GM12878 (cell line): ENCODE results near the gene TTC23L. TPM values are rescaled to one million over a fixed set of nuclear protein-coding genes. Genes with fewer than 3 reads are reported as not detected.

Experiments
- ATAC-seq: fragments of 200-7000 bp; cut with Tn5 transposase; 3 replicates; pipeline ENCODE4 v1.9.1; 2020; ENCODE audit warnings: mild to moderate bottlenecking, moderate library complexity
- BruUV-seq: library from RNA; stranded (reverse); fragments of 400-500 nt; replicated peaks from 2 replicates; lab custom pipeline; 2021; lab: Mats Ljungman, UMichigan
- CTCF ChIA-PET: fragments of 300-600 bp; sonication (Branson Sonifier 250); formaldehyde crosslinking; extraction: SDS; loops from one replicate; lab custom pipeline; 2021; ENCODE audit warnings: inconsistent platforms; lab: Yijun Ruan, JAX
- POLR2A ChIA-PET: fragments of 350-600 bp; formaldehyde crosslinking; extraction: SDS; loops from one replicate; lab custom pipeline; 2021; ENCODE audit warnings: inconsistent platforms; lab: Charles Lee
- RAD21 ChIA-PET: fragments of 300-600 bp; sonication (Branson Sonifier 250); formaldehyde crosslinking; loops from one replicate; lab custom pipeline; 2023; ENCODE audit warnings: antibody characterized with exemption; ENCODE audit not compliant: unreplicated experiment; lab: Charles Lee
- SMC1A ChIA-PET: fragments of 300-600 bp; sonication (Branson Sonifier 250); formaldehyde crosslinking; loops from one replicate; lab custom pipeline; 2023; ENCODE audit not compliant: unreplicated experiment, uncharacterized antibody; lab: Charles Lee
- DNase-seq: peaks from one replicate; pipeline ENCODE4 v3.0.0-alpha.2; 2011; ENCODE audit warnings: low read depth, low spot score
- FAIRE-seq: peaks from 3 replicates; lab custom pipeline; 2011; peaks lifted over from hg19 to GRCh38; lab: Jason Lieb, UNC
- H2AFZ ChIP-seq: 2 replicates; pipeline ENCODE4 v1.6.0; 2011; ENCODE audit warnings: low read depth, low read length, control low read depth; ENCODE audit not compliant: control insufficient read depth
- H3K27ac ChIP-seq: 2 replicates; pipeline ENCODE4 v1.5.1; 2011; ENCODE audit warnings: control low read depth; ENCODE audit not compliant: control insufficient read depth, insufficient read depth
- H3K27me3 ChIP-seq, 2 experiments: replicated peaks in 1 of 2; 2 replicates each; pipeline versions ENCODE4 v1.6.0 to v1.6.1; 2011; ENCODE audit warnings: low read length in 1 of 2; ENCODE audit not compliant: control insufficient read depth in 2 of 2, insufficient read depth in 2 of 2
- H3K36me3 ChIP-seq, 2 experiments: 2 replicates each; pipeline ENCODE4 v1.5.1; 2011; ENCODE audit warnings: low read length in 1 of 2; ENCODE audit not compliant: control insufficient read depth in 2 of 2, insufficient read depth in 2 of 2
- H3K4me1 ChIP-seq: 2 replicates; pipeline ENCODE4 v1.6.1; 2011; ENCODE audit warnings: mild to moderate bottlenecking, low read length, moderate library complexity, mixed read lengths; ENCODE audit not compliant: control insufficient read depth, insufficient read depth
- H3K4me2 ChIP-seq: 2 replicates; pipeline ENCODE4 v1.6.0; 2011; ENCODE audit warnings: control low read depth; ENCODE audit not compliant: control insufficient read depth, insufficient read depth
- H3K4me3 ChIP-seq: fragments of 200-600 bp; sonication (generic); 2 replicates; pipeline ENCODE4 v1.5.1; 2016
- H3K79me2 ChIP-seq: 2 replicates; pipeline ENCODE4 v1.6.0; 2011; ENCODE audit warnings: low read length; ENCODE audit not compliant: control insufficient read depth, insufficient read depth
- H3K9ac ChIP-seq: 2 replicates; pipeline ENCODE4 v1.8.0; 2011; ENCODE audit warnings: low read length, control low read depth, mixed read lengths; ENCODE audit not compliant: control insufficient read depth, insufficient read depth
- H3K9me3 ChIP-seq: replicated peaks from 3 replicates; pipeline ENCODE4 v1.5.1; 2011; ENCODE audit warnings: mild to moderate bottlenecking, low read length; ENCODE audit not compliant: control insufficient read depth, insufficient read depth
- H4K20me1 ChIP-seq: 2 replicates; pipeline ENCODE4 v1.6.0; 2011; ENCODE audit not compliant: control insufficient read depth, insufficient read depth
- ATF2 ChIP-seq: IDR thresholded peaks from 2 replicates; pipeline ENCODE4 v1.6.1; 2012; ENCODE audit warnings: low read length, inconsistent platforms
- ATF7 ChIP-seq: fragments of 450-650 bp; IDR thresholded peaks from 2 replicates; pipeline ENCODE4 v1.6.1; 2016; ENCODE audit warnings: low read depth, mild to moderate bottlenecking
- CREM ChIP-seq: IDR thresholded peaks from 2 replicates; pipeline ENCODE4 v1.6.1; 2014; ENCODE audit warnings: antibody characterized with exemption, low read depth
- EGR1 ChIP-seq, 2 experiments: IDR thresholded peaks; 1 replicate in 1 of 2; 2 replicates in 1 of 2; pipeline ENCODE4 v1.6.1; 2011 to 2012; ENCODE audit warnings: low read depth in 2 of 2, low read length in 2 of 2, borderline replicate concordance in 1 of 2, mild to moderate bottlenecking in 1 of 2, moderate library complexity in 1 of 2
- GATAD2B ChIP-seq: fragments of 450-650 bp; conservative IDR thresholded peaks from 2 replicates; pipeline ENCODE4 v1.6.1; 2017; ENCODE audit warnings: low read depth, mild to moderate bottlenecking, moderate library complexity
- KAT2A ChIP-seq: conservative IDR thresholded peaks from 2 replicates; pipeline ENCODE4 v1.6.1; 2011; ENCODE audit warnings: low read depth, low read length; ENCODE audit not compliant: control insufficient read depth
- LARP7 ChIP-seq: fragments of 450-650 bp; IDR thresholded peaks from 2 replicates; pipeline ENCODE4 v1.6.1; 2017; ENCODE audit warnings: mild to moderate bottlenecking
- MTA3 ChIP-seq: IDR thresholded peaks from 2 replicates; pipeline ENCODE4 v1.6.1; 2012; ENCODE audit warnings: low read length, inconsistent platforms, borderline replicate concordance
- MYC ChIP-seq: IDR thresholded peaks from 2 replicates; pipeline ENCODE4 v1.6.1; 2011; ENCODE audit warnings: mild to moderate bottlenecking, low read length, moderate library complexity, inconsistent platforms; ENCODE audit not compliant: insufficient read depth, insufficient replicate concordance, insufficient read length, severe bottlenecking
- NBN ChIP-seq: fragments of 450-650 bp; IDR thresholded peaks from 2 replicates; pipeline ENCODE4 v1.6.1; 2016
- NFIC ChIP-seq: IDR thresholded peaks from 2 replicates; pipeline ENCODE4 v1.6.1; 2012; ENCODE audit warnings: low read depth, mild to moderate bottlenecking, inconsistent platforms, low read length, moderate library complexity
- RELA ChIP-seq: fragments of 450-650 bp; IDR thresholded peaks from 2 replicates; pipeline ENCODE4 v1.8.0; 2014; ENCODE audit warnings: borderline replicate concordance; ENCODE audit not compliant: partially characterized antibody
- SMARCA5 ChIP-seq: fragments of 450-650 bp; IDR thresholded peaks from 2 replicates; pipeline ENCODE4 v1.6.1; 2017; ENCODE audit warnings: mild to moderate bottlenecking
- SMC3 ChIP-seq: IDR thresholded peaks from 2 replicates; pipeline ENCODE4 v1.6.1; 2011; ENCODE audit warnings: low read length, improper control_type of control experiment, borderline replicate concordance
- TARDBP ChIP-seq: IDR thresholded peaks from 2 replicates; pipeline ENCODE4 v1.6.1; 2016; ENCODE audit warnings: borderline replicate concordance
- WRNIP1 ChIP-seq: IDR thresholded peaks from 2 replicates; pipeline ENCODE4 v1.6.1; 2011; ENCODE audit warnings: low read depth, low read length, improper control_type of control experiment, borderline replicate concordance
- ZBTB33 ChIP-seq: fragments of 450-650 bp; IDR thresholded peaks from 2 replicates; pipeline ENCODE4 v1.6.1; 2017; ENCODE audit warnings: mild to moderate bottlenecking
- ZNF687 ChIP-seq: fragments of 450-650 bp; IDR thresholded peaks from 2 replicates; pipeline ENCODE4 v1.6.1; 2017; ENCODE audit warnings: mild to moderate bottlenecking, moderate library complexity
- WGBS: methylation state at CpG from one replicate; pipeline ENCODE4 v1.1.6; 2016; ENCODE audit warnings: low lambda C conversion rate; ENCODE audit not compliant: insufficient replicate concordance, insufficient coverage; ENCODE audit errors: missing lambda C conversion rate; 5-methylcytosine and 5-hydroxymethylcytosine counted together
- in situ Hi-C: fragments of 300-500 bp; cut with MboI; formaldehyde crosslinking; loops from 9 replicates; pipeline ENCODE4 v1.14.3; 2018; ENCODE audit warnings: mixed read lengths
- intact Hi-C: fragments of 100-400 bp; cut with micrococcal nuclease; formaldehyde crosslinking; loops from one replicate; pipeline ENCODE4 v1.14.2; 2022; ENCODE audit not compliant: unreplicated experiment
- polyA plus RNA-seq, 11 experiments: library from polyadenylated mRNA; depleted of rRNA in 4 of 11; unstranded in 6 of 11; stranded (reverse) in 5 of 11; fragments of >200 nt; fragmentation: Nextera tagmentation in 4 of 11; fragmentation: Illumina TruSeq in 1 of 11; extraction: Ambion mirVana in 4 of 11; extraction: Trizol in 1 of 11; gene quantifications; 1 replicate in 1 of 11; 2 replicates in 10 of 11; pipeline versions ENCODE4 v1.2.1 to v1.2.3, GENCODE V29; 2011 to 2016; ENCODE audit warnings: inconsistent platforms in 2 of 11, missing spikeins in 2 of 11, low read depth in 1 of 11
- total RNA-seq, 4 experiments: library from RNA; depleted of rRNA in 3 of 4; stranded (reverse); fragments of >200 nt in 3 of 4; fragmentation: Illumina TruSeq in 1 of 4; extraction: Trizol in 1 of 4; gene quantifications; 2 replicates each; pipeline versions ENCODE4 v1.2.1 to v1.2.3, GENCODE V29; 2013 to 2021

TTC23L gene
- total and polyA plus RNA-seq, 10 of the 15 experiments (the other 5 are each of a cell fraction or from before 2014, with no cell fraction given): 0.09 to 0.34 TPM; not detected in 8

GRCh38 chr5:34811706-34812105, 27.3 kb upstream of the TTC23L start:
- no peak overlapping the region for H3K9ac ChIP-seq
- TF ChIP-seq LARP7: no peak
- no peak for TF ChIP-seq ZBTB33
- no peak for TF ChIP-seq EGR1 (IDR thresholded peaks at IDR 0.05; ENCODE audit: borderline replicate concordance in 1 of 2, low read depth in 2 of 2, low read length in 2 of 2)
- no peak for TF ChIP-seq WRNIP1
- TF ChIP-seq TARDBP: no peak
- TF ChIP-seq NFIC: no peak
- TF ChIP-seq MYC: no peak
- TF ChIP-seq ATF2: no peak
- TF ChIP-seq SMARCA5: no peak
- TF ChIP-seq KAT2A: no peak
- no peak for TF ChIP-seq SMC3
- no peak for TF ChIP-seq ZNF687
- TF ChIP-seq NBN: no peak
- TF ChIP-seq MTA3: no peak
- TF ChIP-seq ATF7: no peak
- TF ChIP-seq CREM: no peak
- TF ChIP-seq RELA: no peak
- no peak for TF ChIP-seq GATAD2B
- no peak overlapping the region for H3K27ac ChIP-seq
- ATAC-seq: no peak
- no peak for DNase-seq
- H3K79me2 ChIP-seq: no peaks in the 10 kb centered on the region
- ChIA-PET POLR2A (no interaction called here), RAD21 (no interaction called here), CTCF (no interaction called here), SMC1A (no interaction called here)
- no peak overlapping the region for H3K4me2 ChIP-seq
- no peaks in the 10 kb centered on the region for H3K36me3 ChIP-seq
- no peaks in the 10 kb centered on the region for H3K9me3 ChIP-seq
- no peaks in the 10 kb centered on the region for H3K4me1 ChIP-seq
- no TSS peak for BruUV-seq
- no peaks in the 10 kb centered on the region for H4K20me1 ChIP-seq
- intact Hi-C loops: no loop called here
- in situ Hi-C loops: no loop called here
- peaks cover 0 to under 1% of the 10 kb centered on the region in 2 experiments; a peak in 2 of 4 replicates for H3K27me3 ChIP-seq
- H2AFZ ChIP-seq: no peak overlapping the region
- 0% methylated on average over 1 of the region's 1 CpG for WGBS
- no peak for FAIRE-seq
- H3K4me3 ChIP-seq: no peak overlapping the region
